ENCODE measurements around the gene CCR6.

The CCR6 gene

DNA sequence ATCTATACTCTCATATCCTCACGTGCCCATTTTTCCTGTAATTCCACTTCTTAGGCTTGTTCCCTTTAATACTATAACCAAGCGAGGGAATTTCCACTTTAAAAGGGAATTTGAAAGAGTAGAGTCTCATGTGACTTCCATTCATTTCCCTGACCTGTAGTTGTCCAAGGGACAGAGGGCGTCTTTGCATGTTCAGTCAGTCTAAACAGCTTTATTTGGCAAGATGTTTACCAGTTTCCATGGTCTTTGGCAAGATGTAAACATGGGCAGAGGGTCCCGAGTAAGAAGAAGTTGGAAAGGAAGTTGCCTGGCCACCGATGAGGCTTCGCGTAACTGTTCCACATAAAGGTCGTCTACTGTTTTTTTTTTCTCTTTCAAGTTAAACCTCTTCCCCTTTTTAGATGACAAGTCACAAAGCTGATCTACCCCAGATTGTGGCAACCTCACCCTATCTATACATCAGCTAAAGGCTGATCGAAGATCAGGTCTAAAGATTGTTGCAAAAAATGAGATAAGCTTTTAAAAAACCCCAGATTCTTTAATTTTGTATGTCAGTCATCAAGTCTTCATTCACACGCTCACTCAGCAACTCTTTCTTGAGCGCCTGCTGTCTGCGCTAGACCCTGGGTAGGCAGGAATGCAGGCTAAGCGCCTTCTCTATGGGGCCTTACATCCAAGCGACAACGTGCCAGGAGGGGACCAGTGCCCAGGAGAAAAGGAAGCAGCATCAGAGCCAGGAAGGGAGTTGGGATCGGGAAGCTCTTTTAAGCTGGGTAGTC lies 31.7 kb upstream of the CCR6 start:
- TF ChIP-seq Cebpa-rat (IDR thresholded peaks at IDR 0.05): no peak
- no peaks in the 10 kb centered on the region for H4K20me1 ChIP-seq
- peaks cover 80% of the 10 kb centered on the region for H3K4me1 ChIP-seq
- peak overlapping the region; percentile 42; the same call in 1 of the 2 replicates for H3K9ac ChIP-seq
- peak overlapping the region; percentile 57 for H3K27ac ChIP-seq
- H3K36me3 ChIP-seq: no peaks in the 10 kb centered on the region
- no peaks in the 10 kb centered on the region for H3K27me3 ChIP-seq
- peak overlapping the region; percentile 80 for H3K4me2 ChIP-seq
- peaks cover 20% of the 10 kb centered on the region for H3K9me3 ChIP-seq
- no peak overlapping the region for H3K4me3 ChIP-seq

DNA sequence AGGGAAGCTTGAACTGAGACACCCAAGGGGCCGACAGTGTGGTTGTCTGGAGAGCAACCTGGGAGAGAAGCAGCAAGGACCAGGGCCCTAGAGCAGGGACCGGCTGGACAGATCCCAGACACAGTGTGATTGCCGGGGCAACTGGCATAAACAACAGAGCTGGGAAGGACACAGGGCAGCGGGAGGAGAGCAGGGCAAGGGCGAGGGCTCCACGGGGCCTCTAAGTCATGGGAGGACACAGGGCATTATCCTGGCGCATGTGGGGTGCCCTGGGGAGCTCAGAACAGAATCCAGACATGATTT lies 31.1 kb upstream of the CCR6 start:
- TF ChIP-seq Cebpa-rat (IDR thresholded peaks at IDR 0.05): no peak
- H4K20me1 ChIP-seq: no peaks in the 10 kb centered on the region
- H3K4me2 ChIP-seq: peak overlapping the region; percentile 80
- H3K27me3 ChIP-seq: no peaks in the 10 kb centered on the region
- peaks cover 14% of the 10 kb centered on the region for H3K9me3 ChIP-seq
- H3K4me3 ChIP-seq: no peak overlapping the region
- H3K4me1 ChIP-seq: peaks cover 85% of the 10 kb centered on the region
- peak overlapping the region; percentile 42; the same call in 1 of the 2 replicates for H3K9ac ChIP-seq
- peak overlapping the region; percentile 57 for H3K27ac ChIP-seq
- no peaks in the 10 kb centered on the region for H3K36me3 ChIP-seq

DNA sequence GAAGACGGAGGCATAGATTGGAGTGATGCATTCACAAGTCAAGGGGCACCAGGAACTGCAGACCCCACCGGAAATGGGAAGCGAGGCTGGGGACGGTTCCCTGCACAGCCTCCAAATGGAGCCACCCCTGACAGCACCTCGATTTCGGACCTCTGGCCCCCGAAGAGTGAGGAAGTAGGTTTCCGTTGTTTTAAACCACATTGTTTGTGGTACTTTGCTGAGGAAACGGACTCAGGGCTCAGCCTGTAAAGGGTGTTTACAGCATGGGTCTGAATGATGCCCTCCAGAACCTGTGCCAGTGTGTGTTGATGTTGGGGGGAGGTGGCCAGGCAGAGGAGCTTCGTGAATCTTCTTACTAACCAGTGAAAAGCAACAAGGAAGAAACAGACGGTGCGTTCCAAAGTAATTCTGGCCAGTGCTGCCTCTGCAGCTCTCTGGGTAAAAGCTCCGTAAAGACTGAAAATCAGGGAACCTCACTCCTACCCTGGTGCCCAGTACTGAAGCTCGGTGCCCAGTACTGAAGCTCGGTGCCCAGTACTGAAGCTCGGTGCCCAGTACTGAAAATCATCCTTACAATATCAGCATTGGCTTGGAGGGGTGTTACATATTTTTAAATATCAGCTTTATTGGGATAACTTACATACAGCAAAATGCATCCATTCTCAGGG lies 30.1 kb upstream of the CCR6 start:
- peaks cover 93% of the 10 kb centered on the region for H3K4me1 ChIP-seq
- no peak for TF ChIP-seq Cebpa-rat (IDR thresholded peaks at IDR 0.05)
- peak overlapping the region; percentile 25; the same call in 1 of the 2 replicates for H3K9ac ChIP-seq

DNA sequence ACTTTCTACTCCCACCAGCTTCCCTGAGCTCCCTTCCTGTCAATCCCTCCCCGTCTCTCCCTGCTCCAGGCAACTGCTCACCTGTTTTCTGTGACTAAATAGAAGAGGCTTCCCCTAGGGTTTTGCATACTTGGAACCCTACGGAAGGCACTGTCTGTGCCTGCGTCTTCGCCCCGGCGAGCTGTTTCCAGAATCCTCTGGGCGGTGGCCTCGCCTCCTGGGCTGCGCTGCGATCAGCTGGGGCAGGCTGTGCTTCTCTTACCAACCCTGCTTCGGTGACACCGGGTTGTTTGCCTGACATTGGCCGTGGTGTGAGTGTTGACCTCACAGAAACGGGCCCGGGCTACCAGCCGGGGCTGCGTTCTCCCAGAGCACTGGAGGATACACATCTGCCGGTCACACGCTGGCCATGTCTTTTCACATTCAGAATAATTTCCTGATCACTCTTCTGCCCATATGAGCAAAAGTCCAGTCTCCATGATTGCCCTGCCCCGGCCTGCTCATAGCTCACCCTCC lies 29.4 kb upstream of the CCR6 start:
- no peaks in the 10 kb centered on the region for H4K20me1 ChIP-seq
- peak overlapping the region; percentile 80 for H3K4me2 ChIP-seq
- H3K27me3 ChIP-seq: no peaks in the 10 kb centered on the region
- no peak for TF ChIP-seq Cebpa-rat (IDR thresholded peaks at IDR 0.05)
- peak overlapping the region; percentile 24; the same call in 1 of the 2 replicates for H3K4me3 ChIP-seq
- peaks cover 97% of the 10 kb centered on the region for H3K4me1 ChIP-seq
- H3K27ac ChIP-seq: peak overlapping the region; percentile 58; the same call in 1 of the 2 replicates
- peak overlapping the region; percentile 25; the same call in 1 of the 2 replicates for H3K9ac ChIP-seq
- no peaks in the 10 kb centered on the region for H3K9me3 ChIP-seq
- no peaks in the 10 kb centered on the region for H3K36me3 ChIP-seq

More for the DNA sequence above, 30.1 kb upstream of the CCR6 start:
- no peaks in the 10 kb centered on the region for H3K36me3 ChIP-seq
- H3K4me3 ChIP-seq: no peak overlapping the region
- H3K27me3 ChIP-seq: no peaks in the 10 kb centered on the region
- H3K4me2 ChIP-seq: peak overlapping the region; percentile 80
- peak overlapping the region; percentile 58; the same call in 1 of the 2 replicates for H3K27ac ChIP-seq
- no peaks in the 10 kb centered on the region for H4K20me1 ChIP-seq
- peaks cover 4% of the 10 kb centered on the region for H3K9me3 ChIP-seq

DNA sequence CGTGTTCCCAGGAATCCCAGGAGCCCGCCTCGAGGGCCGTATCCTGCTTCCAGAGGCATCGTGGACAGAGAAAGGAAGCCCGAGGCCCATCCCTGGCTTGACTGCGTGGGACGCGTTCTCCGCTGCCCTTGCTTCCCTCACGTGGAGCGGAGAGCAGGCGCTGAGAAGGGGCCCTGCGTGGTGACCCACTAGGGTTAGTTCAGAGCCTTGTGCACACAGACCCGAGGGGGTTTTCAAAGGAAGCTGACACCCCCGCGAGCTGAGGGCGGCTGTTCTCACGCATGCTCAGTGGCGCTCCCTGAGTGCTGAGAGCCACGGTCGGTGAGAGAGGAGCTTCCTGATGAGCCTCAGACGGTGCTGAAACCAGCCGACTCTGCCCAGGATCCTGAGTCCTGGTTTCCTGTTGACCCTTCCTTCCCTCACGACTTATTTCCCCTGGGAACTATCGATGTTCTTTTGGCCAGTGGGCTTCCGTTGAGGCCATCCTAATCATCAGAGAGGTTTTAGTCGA lies 28.9 kb upstream of the CCR6 start:
- H3K4me2 ChIP-seq: peak overlapping the region; percentile 80
- peak overlapping the region; percentile 58 for H3K27ac ChIP-seq
- no peaks in the 10 kb centered on the region for H4K20me1 ChIP-seq
- H3K4me3 ChIP-seq: peak overlapping the region; percentile 24
- TF ChIP-seq Cebpa-rat (IDR thresholded peaks at IDR 0.05): no peak
- no peaks in the 10 kb centered on the region for H3K9me3 ChIP-seq
- H3K36me3 ChIP-seq: no peaks in the 10 kb centered on the region
- peaks cover 97% of the 10 kb centered on the region for H3K4me1 ChIP-seq
- no peaks in the 10 kb centered on the region for H3K27me3 ChIP-seq
- peak overlapping the region; percentile 25; the same call in 1 of the 2 replicates for H3K9ac ChIP-seq

DNA sequence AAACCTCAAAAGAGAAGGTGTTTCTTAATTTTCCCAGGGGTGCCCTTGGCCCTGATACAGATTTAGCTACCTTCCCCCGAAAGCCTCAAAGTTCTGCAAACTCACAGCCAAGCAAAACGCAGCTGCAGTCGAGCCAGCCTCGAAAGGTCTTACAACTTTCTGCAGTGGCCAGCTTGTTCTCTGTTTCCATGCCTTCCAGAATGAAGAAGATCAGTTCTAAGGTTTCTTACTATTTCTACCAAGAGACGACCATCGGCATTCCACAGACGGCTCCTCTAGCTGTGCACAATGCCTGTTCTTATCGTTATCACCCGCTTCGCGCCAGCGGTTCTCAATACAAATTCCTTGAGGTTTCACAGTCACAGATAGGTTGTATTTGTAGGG lies 28.5 kb upstream of the CCR6 start:
- peak overlapping the region; percentile 80 for H3K4me2 ChIP-seq
- peak overlapping the region; percentile 24; the same call in 1 of the 2 replicates for H3K4me3 ChIP-seq
- H3K27me3 ChIP-seq: no peaks in the 10 kb centered on the region
- peaks cover 97% of the 10 kb centered on the region for H3K4me1 ChIP-seq
- no peaks in the 10 kb centered on the region for H4K20me1 ChIP-seq
- no peaks in the 10 kb centered on the region for H3K9me3 ChIP-seq
- TF ChIP-seq Cebpa-rat (IDR thresholded peaks at IDR 0.05): no peak
- no peaks in the 10 kb centered on the region for H3K36me3 ChIP-seq
- peak overlapping the region; percentile 58 for H3K27ac ChIP-seq
- H3K9ac ChIP-seq: peak overlapping the region; percentile 25; the same call in 1 of the 2 replicates

DNA sequence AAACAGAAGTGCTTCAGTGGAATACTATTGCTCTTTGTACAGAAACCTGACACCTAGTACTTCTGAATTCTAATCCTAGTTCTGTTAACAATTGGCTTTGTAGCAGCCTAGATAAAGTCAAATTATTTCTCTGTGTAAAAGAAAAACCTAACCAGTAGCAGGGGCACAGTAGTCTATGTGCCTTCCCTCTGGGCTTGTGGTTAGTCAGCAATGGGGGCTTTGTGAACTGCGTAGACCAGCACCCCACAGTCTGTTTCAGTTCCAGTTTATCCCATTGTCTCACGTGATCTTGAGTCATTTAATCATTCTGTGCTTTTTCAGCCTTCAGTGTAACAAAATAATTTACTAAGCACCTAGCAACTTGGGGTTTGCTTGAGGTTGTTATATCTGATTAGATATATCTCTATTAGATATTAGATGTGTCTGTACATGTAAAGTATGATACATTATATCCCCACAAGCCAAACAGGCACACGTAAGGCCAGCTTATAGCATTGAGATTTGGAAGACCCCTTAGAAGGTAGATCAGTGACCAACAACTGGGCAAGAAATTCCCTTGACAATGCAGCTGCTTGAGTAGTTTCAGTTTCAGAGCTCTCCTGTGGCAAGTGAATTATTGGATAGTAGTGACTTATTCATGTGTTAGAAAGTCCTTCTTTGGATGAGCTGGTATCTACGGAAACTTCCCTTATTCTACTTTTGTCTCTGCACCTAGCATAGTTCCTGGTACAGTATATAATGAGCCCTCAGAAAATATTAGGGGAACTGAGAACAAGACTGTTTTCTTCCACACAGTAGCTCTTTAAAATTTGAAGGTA lies 27.9 kb upstream of the CCR6 start:
- H4K20me1 ChIP-seq: no peaks in the 10 kb centered on the region
- H3K4me2 ChIP-seq: peak overlapping the region; percentile 80
- H3K9me3 ChIP-seq: no peaks in the 10 kb centered on the region
- TF ChIP-seq Cebpa-rat (IDR thresholded peaks at IDR 0.05): no peak
- no peaks in the 10 kb centered on the region for H3K36me3 ChIP-seq
- no peaks in the 10 kb centered on the region for H3K27me3 ChIP-seq
- 0 out of 2 replicates have a peak overlapping the region, but pooled peaks have one; percentile 24 for H3K4me3 ChIP-seq
- H3K9ac ChIP-seq: peak overlapping the region; percentile 25; the same call in 1 of the 2 replicates
- peak overlapping the region; percentile 24; the same call in 1 of the 2 replicates for H3K27ac ChIP-seq
- peaks cover 97% of the 10 kb centered on the region for H3K4me1 ChIP-seq

DNA sequence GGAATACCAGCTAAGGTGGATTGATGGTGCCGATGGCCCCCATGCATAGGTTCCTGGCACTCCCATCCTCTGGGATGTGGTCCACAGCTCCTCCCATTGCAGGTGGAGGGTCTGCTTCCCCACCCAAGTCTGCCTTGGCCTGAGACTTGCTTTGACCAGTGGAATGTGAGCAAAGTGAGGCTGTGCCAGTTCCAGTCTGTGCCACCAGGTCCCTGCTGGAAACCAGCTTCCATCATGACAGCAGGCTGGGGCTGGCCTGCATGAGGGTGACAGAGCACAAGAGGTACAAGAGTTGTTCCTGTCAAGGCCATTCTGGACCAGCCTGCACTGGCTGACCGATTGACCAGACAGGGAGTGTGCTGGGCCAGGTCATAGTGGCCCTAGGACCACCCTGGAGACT lies 27.0 kb upstream of the CCR6 start:
- Histone ChIP-seq H3K27ac (peak overlapping the region; percentile 24), H3K9me3 (no peaks in the 10 kb centered on the region), H3K4me2 (peak overlapping the region; percentile 80), H3K9ac (no peak overlapping the region), H3K27me3 (no peaks in the 10 kb centered on the region), H3K4me3 (no peak overlapping the region), H3K36me3 (no peaks in the 10 kb centered on the region), H3K4me1 (peaks cover 97% of the 10 kb centered on the region), H4K20me1 (no peaks in the 10 kb centered on the region)
- TF ChIP-seq Cebpa-rat (IDR thresholded peaks at IDR 0.05): no peak

DNA sequence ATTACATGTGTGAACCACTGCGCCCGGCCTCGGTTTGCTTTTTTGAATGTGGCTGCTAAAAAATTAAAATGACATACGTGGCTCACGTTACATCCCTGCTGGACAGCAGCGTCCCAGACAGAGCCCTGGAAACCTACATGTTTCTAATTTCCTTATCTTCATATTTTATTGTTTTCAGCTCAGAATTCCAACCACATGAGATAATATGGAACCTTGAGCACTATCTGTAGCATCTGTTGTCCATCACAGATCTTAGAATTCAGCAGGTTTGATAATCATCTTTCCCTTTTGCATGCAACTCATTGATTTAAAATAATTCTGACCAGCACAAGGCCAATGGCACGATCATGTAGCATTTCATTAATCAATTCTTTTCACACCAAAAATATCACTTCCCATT lies 25.9 kb upstream of the CCR6 start:
- no peaks in the 10 kb centered on the region for H3K36me3 ChIP-seq
- H3K4me3 ChIP-seq: no peak overlapping the region
- TF ChIP-seq Cebpa-rat (IDR thresholded peaks at IDR 0.05): no peak
- peaks cover 96% of the 10 kb centered on the region for H3K4me1 ChIP-seq
- H3K4me2 ChIP-seq: no peak overlapping the region; the same call in 1 of the 2 replicates
- no peaks in the 10 kb centered on the region for H4K20me1 ChIP-seq
- no peak overlapping the region for H3K27ac ChIP-seq
- no peaks in the 10 kb centered on the region for H3K9me3 ChIP-seq
- no peaks in the 10 kb centered on the region for H3K27me3 ChIP-seq
- H3K9ac ChIP-seq: no peak overlapping the region

All from BLaER1 (cell line).